A549 (cell line): Measurements from ENCODE around the gene NPY4R2.
"Not testable (repeated sequence)": the region's sequence is repeated elsewhere in the genome, so short reads cannot be mapped to it uniquely, and the experiment has no call there.

Source experiments
- CBX2 ChIP-seq: fragments of 200-600 bp; sonication (generic); IDR thresholded peaks from 2 replicates; pipeline ENCODE4 v1.6.1; 2016; ENCODE audit warnings: low read depth, mild to moderate bottlenecking, borderline replicate concordance
- CBX8 ChIP-seq: fragments of 200-600 bp; sonication (generic); IDR thresholded peaks from 2 replicates; pipeline ENCODE4 v1.6.1; 2016
- CTCF ChIP-seq: fragments of >200 bp; sonication (Bioruptor Twin); formaldehyde crosslinking; IDR thresholded peaks from 3 replicates; pipeline ENCODE4 v1.5.1; 2016
- EP300 ChIP-seq, 2 experiments: fragments of >200 bp; sonication (Bioruptor Twin); formaldehyde crosslinking; IDR thresholded peaks; 2 replicates in 1 of 2; 3 replicates in 1 of 2; pipeline ENCODE4 v1.6.1; 2016 to 2017
- JUN ChIP-seq, 2 experiments: fragments of >200 bp; sonication (Bioruptor Twin); formaldehyde crosslinking; IDR thresholded peaks; 2 replicates in 1 of 2; 3 replicates in 1 of 2; pipeline ENCODE4 v1.6.1; 2016 to 2017
- POLR2A ChIP-seq: IDR thresholded peaks from 2 replicates; pipeline ENCODE4 v1.6.1; 2012; ENCODE audit warnings: mild to moderate bottlenecking, low read length
- POLR2AphosphoS2 ChIP-seq: conservative IDR thresholded peaks from 2 replicates; pipeline ENCODE4 v1.6.1; 2012; ENCODE audit warnings: low read length, improper control_type of control experiment, inconsistent platforms
- RAD21 ChIP-seq, 2 experiments: fragments of >200 bp in 1 of 2; sonication (Bioruptor Twin) in 1 of 2; formaldehyde crosslinking in 1 of 2; IDR thresholded peaks in 1 of 2; conservative IDR thresholded peaks in 1 of 2; 2 replicates in 1 of 2; 3 replicates in 1 of 2; pipeline ENCODE4 v1.6.1; 2012 to 2018; ENCODE audit warnings: inconsistent platforms in 1 of 2
- RCOR1 ChIP-seq: fragments of 150-350 bp; IDR thresholded peaks from 2 replicates; pipeline ENCODE4 v1.6.1; 2014; ENCODE audit warnings: antibody characterized with exemption, low read length, low read depth
- REST ChIP-seq: fragments of 200-600 bp; sonication (generic); IDR thresholded peaks from 2 replicates; pipeline ENCODE4 v1.6.1; 2016; ENCODE audit warnings: antibody characterized with exemption, mild to moderate bottlenecking, moderate library complexity
- RNF2 ChIP-seq: fragments of 200-600 bp; sonication (generic); IDR thresholded peaks from 2 replicates; pipeline ENCODE4 v1.6.1; 2016; ENCODE audit warnings: low read depth, mild to moderate bottlenecking, antibody characterized with exemption, moderate library complexity, borderline replicate concordance
- USF2 ChIP-seq: fragments of 450-650 bp; IDR thresholded peaks from 2 replicates; pipeline ENCODE4 v1.6.1; 2014; ENCODE audit warnings: antibody characterized with exemption
- ZNF302 ChIP-seq: fragments of 250-450 bp; sonication (Bioruptor Pico); IDR thresholded peaks from 2 replicates; pipeline ENCODE4 v1.9.0; 2021; ENCODE audit warnings: inconsistent platforms, mild to moderate bottlenecking, moderate library complexity

- not testable (repeated sequence) for TF ChIP-seq RAD21 (conservative IDR thresholded peaks at IDR 0.05 in 1 of 2, IDR thresholded peaks at IDR 0.05 in 1 of 2); RCOR1; EP300 (IDR thresholded peaks at IDR 0.05); CBX2; CTCF; USF2; RNF2; POLR2A; JUN (IDR thresholded peaks at IDR 0.05); POLR2AphosphoS2; CBX8; ZNF302; REST
Observed at GRCh38 chr10:47886827-47887226, 31.6 kb upstream of the NPY4R2 start.
